NK-92 treated with Interleukin-12 subunit alpha and Interleukin-12 subunit beta, amount 100 ng/mL, for 24 hours (cell line): ENCODE data around the gene ATP5F1B.

Experiments
- DNase-seq: peaks from one replicate; lab custom pipeline; 2025; lab: John Stamatoyannopoulos, UW

Gene ATP5F1B

GRCh38 chr12:56616244-56616643, 29.5 kb downstream of the ATP5F1B start:
- DNase-seq: no peak

GRCh38 chr12:56614627-56615026, 31.2 kb downstream of the ATP5F1B start:
- DNase-seq: no peak

- DNase-seq: no peak
Measured at GRCh38 chr12:56604355-56604754, 41.4 kb downstream of the ATP5F1B start.

- DNase-seq: no peak
Measured at GRCh38 chr12:56602239-56602638, 43.5 kb downstream of the ATP5F1B start.

GRCh38 chr12:56601503-56601902, 44.3 kb downstream of the ATP5F1B start:
- DNase-seq: no peak

- DNase-seq: no peak
Measured at GRCh38 chr12:56600753-56601152, 45.0 kb downstream of the ATP5F1B start.

GRCh38 chr12:56599797-56600196, 46.0 kb downstream of the ATP5F1B start:
- DNase-seq: no peak

- DNase-seq: no peak
Measured at GRCh38 chr12:56599041-56599440, 46.7 kb downstream of the ATP5F1B start.

GRCh38 chr12:56596815-56597214, 49.0 kb downstream of the ATP5F1B start:
- no peak for DNase-seq

- DNase-seq: peak; percentile 18
Measured at GRCh38 chr12:56593909-56594621, 51.7 kb downstream of the ATP5F1B start.

- no peak for DNase-seq
Measured at GRCh38 chr12:56591961-56592360, 53.8 kb downstream of the ATP5F1B start.

GRCh38 chr12:56591126-56591525, 54.7 kb downstream of the ATP5F1B start:
- no peak for DNase-seq

GRCh38 chr12:56590237-56590830, 55.5 kb downstream of the ATP5F1B start:
- no peak for DNase-seq

GRCh38 chr12:56589783-56590182, 56.0 kb downstream of the ATP5F1B start:
- DNase-seq: no peak
